ENCODE results near the gene KIRREL3. TPM values are rescaled to one million over a fixed set of nuclear protein-coding genes. Genes with fewer than 3 reads are reported as not detected.

Gene KIRREL3
- total and polyA plus RNA-seq, 2 experiments from 2014 or later, result 16.1 to 35.6 TPM

DNA sequence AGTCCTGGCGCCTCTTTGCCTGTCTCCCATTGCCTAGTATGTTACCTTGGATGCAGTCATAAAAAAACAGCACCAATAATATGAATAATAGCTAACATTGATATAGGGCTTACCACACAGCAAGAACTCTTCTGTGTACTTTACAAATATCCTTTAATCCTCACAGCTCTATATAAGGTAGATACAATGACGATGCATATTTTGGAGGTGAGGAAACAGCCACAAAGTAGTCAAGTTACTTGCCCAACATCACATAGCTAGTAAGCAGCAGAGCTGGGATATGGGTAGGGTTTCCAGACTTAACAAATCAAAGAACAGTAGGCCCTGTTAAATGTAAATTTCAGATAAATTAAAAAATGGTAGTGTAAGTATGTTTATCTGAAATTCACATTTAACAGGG is 516.3 kb downstream of the KIRREL3 start:
- no peak overlapping the region for H3K4me2 ChIP-seq (ENCODE audit: unreplicated experiment)
- no peaks in the 10 kb centered on the region for H3F3A ChIP-seq (ENCODE audit: insufficient read depth)
- TF ChIP-seq EZH2 (IDR thresholded peaks at IDR 0.05; ENCODE audit: insufficient read depth, poor library complexity, severe bottlenecking), result no peak
- TF ChIP-seq EZH2phosphoT487 (IDR thresholded peaks at IDR 0.05; ENCODE audit: insufficient read depth, low read depth), result no peak
- H3K27ac ChIP-seq, result no peak overlapping the region
- no peaks in the 10 kb centered on the region for H3K79me2 ChIP-seq (ENCODE audit: insufficient read depth)
- in situ Hi-C loops (cut with MboI), result no loop called here
- DNase-seq, result peak; percentile 69
- H3K9me2 ChIP-seq (ENCODE audit: insufficient read depth), result no peaks in the 10 kb centered on the region
- H3K27me3 ChIP-seq (replicated peaks; ENCODE audit: insufficient read depth), result no peaks in the 10 kb centered on the region
- no peaks in the 10 kb centered on the region for H4K20me1 ChIP-seq (ENCODE audit: insufficient read depth)
- no peak overlapping the region for H2AFZ ChIP-seq
- no peaks in the 10 kb centered on the region for H3K36me3 ChIP-seq (ENCODE audit: low read depth)
- H3K4me1 ChIP-seq (ENCODE audit: insufficient read depth), result peaks cover 25% of the 10 kb centered on the region
- peak overlapping the region; percentile 29; the same call in 1 of the 2 replicates for H3K9ac ChIP-seq
- whole genome bisulfite sequencing, 2 experiments (ENCODE audit: low coverage in 1 of 2, low lambda C conversion rate in 2 of 2, missing lambda C conversion rate in 2 of 2), result 92 to 96% methylated on average over 2 of the region's 2 CpGs
- no peaks in the 10 kb centered on the region for H3K9me3 ChIP-seq (ENCODE audit: low read depth)
- H3K4me3 ChIP-seq, result no peak overlapping the region

DNA sequence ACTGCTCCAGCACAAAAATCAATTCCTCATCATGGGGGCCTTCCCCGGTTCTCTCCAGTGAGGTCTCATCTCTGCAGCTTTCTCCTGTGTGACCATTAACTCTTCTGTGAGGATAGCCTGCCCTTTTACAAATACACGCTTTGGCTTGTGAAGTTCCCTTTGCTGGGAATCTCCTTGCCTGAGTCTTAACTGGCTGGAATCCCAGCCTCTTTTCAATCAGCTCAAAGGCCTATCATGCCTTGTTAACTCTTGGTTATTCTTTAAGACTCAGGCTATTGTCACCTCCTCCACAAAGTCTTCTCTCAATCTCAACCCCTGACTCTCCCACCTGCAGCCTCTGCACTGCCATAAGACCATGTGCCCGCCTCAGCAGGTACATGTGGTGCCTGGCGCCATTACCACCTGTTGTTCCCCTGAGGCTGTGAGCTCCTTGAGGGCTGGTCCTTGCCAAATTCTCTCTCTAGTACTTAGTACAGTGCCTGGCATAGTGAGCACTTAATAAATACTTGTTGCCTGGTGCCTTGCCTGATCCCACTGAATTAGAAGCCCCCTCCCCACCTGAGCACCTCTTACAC is 516.9 kb downstream of the KIRREL3 start:
- H2AFZ ChIP-seq, result no peak overlapping the region
- no peak for DNase-seq
- no peak overlapping the region for H3K4me2 ChIP-seq (ENCODE audit: unreplicated experiment)
- H4K20me1 ChIP-seq (ENCODE audit: insufficient read depth), result no peaks in the 10 kb centered on the region
- in situ Hi-C loops (cut with MboI), result no loop called here
- H3K9ac ChIP-seq, result no peak overlapping the region
- H3K9me2 ChIP-seq (ENCODE audit: insufficient read depth), result no peaks in the 10 kb centered on the region
- H3K27ac ChIP-seq, result no peak overlapping the region
- no peak overlapping the region for H3K4me3 ChIP-seq
- H3K4me1 ChIP-seq (ENCODE audit: insufficient read depth), result peaks cover 25% of the 10 kb centered on the region
- no peaks in the 10 kb centered on the region for H3F3A ChIP-seq (ENCODE audit: insufficient read depth)
- no peaks in the 10 kb centered on the region for H3K36me3 ChIP-seq (ENCODE audit: low read depth)
- H3K79me2 ChIP-seq (ENCODE audit: insufficient read depth), result no peaks in the 10 kb centered on the region
- TF ChIP-seq EZH2 (IDR thresholded peaks at IDR 0.05; ENCODE audit: insufficient read depth, poor library complexity, severe bottlenecking), result no peak
- TF ChIP-seq EZH2phosphoT487 (IDR thresholded peaks at IDR 0.05; ENCODE audit: insufficient read depth, low read depth), result no peak
- H3K9me3 ChIP-seq (ENCODE audit: low read depth), result no peaks in the 10 kb centered on the region
- no peaks in the 10 kb centered on the region for H3K27me3 ChIP-seq (replicated peaks; ENCODE audit: insufficient read depth)
- WGBS, 2 experiments (ENCODE audit: low coverage in 1 of 2, low lambda C conversion rate in 2 of 2, missing lambda C conversion rate in 2 of 2), result 76 to 82% methylated on average over 4 of the region's 4 CpGs

DNA sequence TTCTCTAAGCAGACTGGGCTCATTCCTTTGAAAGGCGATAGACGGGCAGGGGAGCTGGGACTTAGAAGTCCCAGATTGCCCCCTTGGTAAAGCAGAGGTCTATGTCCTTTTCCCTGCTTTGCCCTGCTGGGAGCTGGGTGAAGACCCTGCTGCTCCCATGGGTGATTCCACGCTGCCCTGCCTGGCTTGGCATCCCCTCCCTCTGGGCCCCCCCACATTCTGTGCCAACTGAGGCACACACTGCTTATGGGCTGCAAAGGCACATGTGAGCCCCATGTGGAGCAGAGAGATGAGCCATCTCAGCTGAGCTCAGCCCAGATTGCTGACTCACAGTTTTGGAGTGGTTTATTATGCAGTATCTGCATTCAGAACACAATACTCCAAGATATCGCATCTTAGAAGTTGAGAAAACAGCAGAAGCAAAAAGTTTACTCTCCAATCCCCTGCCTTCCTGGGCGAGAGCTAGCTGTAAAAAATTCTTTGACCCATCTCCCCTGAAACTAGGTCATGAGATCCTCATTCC is 517.9 kb downstream of the KIRREL3 start:
- DNase-seq, result peak; percentile 36
- H3F3A ChIP-seq (ENCODE audit: insufficient read depth), result no peaks in the 10 kb centered on the region
- H2AFZ ChIP-seq, result no peak overlapping the region
- H3K9me3 ChIP-seq (ENCODE audit: low read depth), result no peaks in the 10 kb centered on the region
- H3K9me2 ChIP-seq (ENCODE audit: insufficient read depth), result no peaks in the 10 kb centered on the region
- no peak overlapping the region for H3K4me3 ChIP-seq
- no peaks in the 10 kb centered on the region for H3K79me2 ChIP-seq (ENCODE audit: insufficient read depth)
- no peak for TF ChIP-seq EZH2 (IDR thresholded peaks at IDR 0.05; ENCODE audit: insufficient read depth, poor library complexity, severe bottlenecking)
- no peak for TF ChIP-seq EZH2phosphoT487 (IDR thresholded peaks at IDR 0.05; ENCODE audit: insufficient read depth, low read depth)
- H3K9ac ChIP-seq, result no peak overlapping the region
- H3K27ac ChIP-seq, result no peak overlapping the region
- WGBS, 2 experiments (ENCODE audit: low coverage in 1 of 2, low lambda C conversion rate in 2 of 2, missing lambda C conversion rate in 2 of 2), result 87 to 88% methylated on average over 5 of the region's 5 CpGs
- H3K4me1 ChIP-seq (ENCODE audit: insufficient read depth), result peaks cover 25% of the 10 kb centered on the region
- in situ Hi-C loops (cut with MboI), result no loop called here
- H3K36me3 ChIP-seq (ENCODE audit: low read depth), result no peaks in the 10 kb centered on the region
- H4K20me1 ChIP-seq (ENCODE audit: insufficient read depth), result no peaks in the 10 kb centered on the region
- no peak overlapping the region for H3K4me2 ChIP-seq (ENCODE audit: unreplicated experiment)
- no peaks in the 10 kb centered on the region for H3K27me3 ChIP-seq (replicated peaks; ENCODE audit: insufficient read depth)

DNA sequence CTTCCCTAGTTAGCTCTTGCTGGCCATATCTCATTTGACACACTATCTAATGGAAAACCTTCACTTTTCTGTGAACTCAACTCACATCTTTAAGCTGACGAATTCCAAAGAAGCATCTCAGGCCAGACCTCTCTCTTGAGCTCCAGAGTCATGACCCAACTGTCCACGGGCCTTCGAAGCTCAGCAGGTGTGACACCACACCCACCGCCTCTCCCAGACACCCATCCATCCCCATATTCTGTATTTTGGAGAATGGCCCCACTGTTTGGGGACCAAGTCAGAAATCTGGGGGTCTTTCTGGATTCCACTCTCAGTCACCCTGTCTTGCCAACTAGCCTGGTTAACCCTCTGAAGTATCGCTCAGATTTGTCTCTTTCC is 519.3 kb downstream of the KIRREL3 start:
- no peak for DNase-seq
- Histone ChIP-seq H3F3A (ENCODE audit: insufficient read depth) (no peaks in the 10 kb centered on the region), H3K9ac (no peak overlapping the region), H3K9me3 (ENCODE audit: low read depth) (no peaks in the 10 kb centered on the region), H3K27ac (no peak overlapping the region), H3K4me2 (ENCODE audit: unreplicated experiment) (no peak overlapping the region), H3K79me2 (ENCODE audit: insufficient read depth) (no peaks in the 10 kb centered on the region), H3K4me3 (no peak overlapping the region), H3K27me3 (replicated peaks; ENCODE audit: insufficient read depth) (no peaks in the 10 kb centered on the region), H3K4me1 (ENCODE audit: insufficient read depth) (peaks cover 25% of the 10 kb centered on the region), H2AFZ (no peak overlapping the region), H3K36me3 (ENCODE audit: low read depth) (no peaks in the 10 kb centered on the region), H4K20me1 (ENCODE audit: insufficient read depth) (no peaks in the 10 kb centered on the region), H3K9me2 (ENCODE audit: insufficient read depth) (no peaks in the 10 kb centered on the region)
- 66 to 70% methylated on average over 5 of the region's 5 CpGs for WGBS, 2 experiments (ENCODE audit: low coverage in 1 of 2, low lambda C conversion rate in 2 of 2, missing lambda C conversion rate in 2 of 2)
- no peak for TF ChIP-seq EZH2 (IDR thresholded peaks at IDR 0.05; ENCODE audit: insufficient read depth, poor library complexity, severe bottlenecking)
- in situ Hi-C loops (cut with MboI), result no loop called here
